Nephron progenitor cell (in vitro differentiated cells): ENCODE measurements around the gene GRIA1.

Source experiments
- DNase-seq: peaks from one replicate; pipeline ENCODE4 v3.0.0; 2021
- H3K27ac Mint-ChIP-seq: 2 replicates; pipeline ENCODE4 v1.8.0; 2021; ENCODE audit warnings: mild to moderate bottlenecking, moderate library complexity, mixed read lengths
- H3K27me3 Mint-ChIP-seq: 2 replicates; pipeline ENCODE4 v1.8.0; 2021; ENCODE audit warnings: mild to moderate bottlenecking, low read depth, mixed read lengths; ENCODE audit not compliant: poor library complexity
- H3K36me3 Mint-ChIP-seq: 2 replicates; pipeline ENCODE4 v1.8.0; 2021; ENCODE audit warnings: low read depth, mixed read lengths
- H3K4me1 Mint-ChIP-seq: 2 replicates; pipeline ENCODE4 v1.8.0; 2021; ENCODE audit warnings: mixed read lengths
- H3K4me3 Mint-ChIP-seq: 2 replicates; pipeline ENCODE4 v1.8.0; 2021; ENCODE audit warnings: mild to moderate bottlenecking, moderate library complexity, mixed read lengths
- H3K9me3 Mint-ChIP-seq: 2 replicates; pipeline ENCODE4 v1.8.0; 2021; ENCODE audit warnings: mild to moderate bottlenecking, moderate library complexity, mixed read lengths
- CTCF ChIP-seq: fragments of 200-600 bp; sonication (generic); IDR thresholded peaks from 2 replicates; pipeline ENCODE4 v1.5.0; 2021; ENCODE audit warnings: antibody characterized with exemption

GRIA1 gene

DNA sequence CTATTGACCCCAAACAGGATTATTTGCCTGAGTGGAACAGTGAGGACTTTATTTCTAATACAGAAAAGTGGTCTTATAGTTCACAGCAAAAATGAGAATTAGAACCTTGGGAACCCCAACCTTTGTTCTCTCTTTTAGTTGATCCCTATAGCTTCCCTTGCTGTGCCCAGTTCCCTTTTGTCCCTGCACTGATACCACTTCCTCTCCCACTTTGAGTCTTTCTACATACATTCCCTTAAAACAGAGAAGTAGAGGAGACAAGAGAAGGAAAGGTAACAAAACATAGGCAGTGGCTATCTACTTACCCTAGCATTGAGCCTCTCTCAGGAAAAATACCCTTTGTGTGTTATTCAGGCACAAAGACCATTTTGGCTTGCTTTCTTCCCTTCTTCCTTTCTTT, 301.8 kb downstream of the GRIA1 start:
- no peak for TF ChIP-seq CTCF
- no peaks in the 10 kb centered on the region for H3K9me3 Mint-ChIP-seq
- no peaks in the 10 kb centered on the region for H3K27me3 Mint-ChIP-seq
- H3K4me1 Mint-ChIP-seq: peaks cover 6% of the 10 kb centered on the region
- H3K27ac Mint-ChIP-seq: no peak overlapping the region
- H3K36me3 Mint-ChIP-seq: peaks cover 7% of the 10 kb centered on the region
- no peak for DNase-seq
- no peak overlapping the region for H3K4me3 Mint-ChIP-seq

DNA sequence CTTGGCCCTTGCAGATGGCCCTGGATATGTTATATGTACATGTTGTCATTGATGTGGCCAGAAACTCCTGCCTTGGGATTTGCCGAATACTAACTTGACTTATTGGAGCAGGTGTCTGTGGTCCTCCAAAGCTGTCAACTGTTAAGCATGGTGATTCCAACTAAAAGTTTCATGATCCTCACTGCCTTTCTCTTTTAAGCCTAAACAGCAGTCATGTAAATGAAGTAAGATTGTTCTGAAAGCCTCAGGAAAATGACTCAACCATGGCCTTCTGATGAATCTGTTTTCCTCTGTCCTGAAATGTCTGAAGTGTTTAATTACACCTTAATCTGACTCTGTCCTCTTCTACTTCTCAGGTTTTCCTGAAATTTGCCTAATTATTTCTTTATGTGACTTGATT, 303.2 kb downstream of the GRIA1 start:
- H3K27ac Mint-ChIP-seq: no peak overlapping the region
- DNase-seq: no peak
- peaks cover 2% of the 10 kb centered on the region for H3K27me3 Mint-ChIP-seq
- peaks cover 9% of the 10 kb centered on the region for H3K4me1 Mint-ChIP-seq
- no peak overlapping the region for H3K4me3 Mint-ChIP-seq
- H3K36me3 Mint-ChIP-seq: no peaks in the 10 kb centered on the region
- H3K9me3 Mint-ChIP-seq: no peaks in the 10 kb centered on the region
- TF ChIP-seq CTCF: no peak

GRCh38 chr5:153794327-153794726, 303.9 kb downstream of the GRIA1 start:
- no peak for TF ChIP-seq CTCF
- peaks cover 16% of the 10 kb centered on the region for H3K4me1 Mint-ChIP-seq
- no peak overlapping the region for H3K4me3 Mint-ChIP-seq
- no peaks in the 10 kb centered on the region for H3K36me3 Mint-ChIP-seq
- no peak for DNase-seq
- peaks cover 3% of the 10 kb centered on the region for H3K27me3 Mint-ChIP-seq
- no peaks in the 10 kb centered on the region for H3K9me3 Mint-ChIP-seq
- no peak overlapping the region for H3K27ac Mint-ChIP-seq

DNA sequence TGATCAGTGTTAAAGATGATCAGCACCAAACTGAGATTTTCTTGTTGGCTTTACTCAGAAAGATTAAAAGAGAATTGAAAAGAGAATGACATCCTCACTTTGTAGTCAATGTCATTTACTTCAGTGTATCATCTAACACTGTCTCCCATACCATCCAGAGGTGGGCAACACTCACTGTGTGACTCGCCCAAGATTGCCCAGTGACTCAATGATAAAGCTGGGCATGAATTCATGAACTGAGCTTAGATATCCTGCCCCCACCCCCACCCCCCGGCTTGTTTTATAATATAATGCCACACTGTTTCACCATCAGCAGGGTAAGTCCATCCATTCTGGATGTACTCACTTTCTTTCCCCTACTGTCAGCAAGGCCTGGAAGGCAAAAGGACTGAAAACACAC, 306.1 kb downstream of the GRIA1 start:
- TF ChIP-seq CTCF: no peak
- Mint-ChIP-seq H3K4me1 (peaks cover 22% of the 10 kb centered on the region), H3K27ac (no peak overlapping the region), H3K9me3 (no peaks in the 10 kb centered on the region), H3K36me3 (no peaks in the 10 kb centered on the region), H3K4me3 (no peak overlapping the region), H3K27me3 (peaks cover 3% of the 10 kb centered on the region)
- DNase-seq: no peak

DNA sequence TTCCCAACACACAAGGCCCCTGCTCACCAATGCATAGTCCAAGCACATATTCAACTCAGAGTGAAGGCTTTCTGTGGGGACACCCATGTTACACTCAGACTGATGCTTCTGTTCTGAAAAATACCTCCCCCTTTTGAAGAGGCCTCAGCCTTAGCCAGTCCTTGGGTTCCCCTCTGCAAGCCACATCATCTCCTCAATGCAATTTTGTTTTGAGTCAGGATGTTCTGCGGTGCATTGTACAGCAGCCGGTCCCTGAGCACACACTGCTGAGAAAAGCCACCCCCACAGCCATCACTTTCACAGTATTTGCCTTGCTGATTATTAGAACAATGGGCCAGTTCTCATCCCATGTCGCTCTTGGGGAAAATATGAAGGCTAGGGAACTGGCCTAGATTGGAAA, 307.0 kb downstream of the GRIA1 start:
- DNase-seq: no peak
- peaks cover 22% of the 10 kb centered on the region for H3K4me1 Mint-ChIP-seq
- H3K9me3 Mint-ChIP-seq: no peaks in the 10 kb centered on the region
- H3K27me3 Mint-ChIP-seq: peaks cover 3% of the 10 kb centered on the region
- TF ChIP-seq CTCF: no peak
- H3K4me3 Mint-ChIP-seq: no peak overlapping the region
- no peaks in the 10 kb centered on the region for H3K36me3 Mint-ChIP-seq
- H3K27ac Mint-ChIP-seq: no peak overlapping the region

- Mint-ChIP-seq H3K4me1 (peaks cover 16% of the 10 kb centered on the region), H3K36me3 (peaks cover under 1% of the 10 kb centered on the region), H3K27me3 (peaks cover 3% of the 10 kb centered on the region), H3K27ac (peak overlapping the region; percentile 34), H3K4me3 (no peak overlapping the region), H3K9me3 (no peaks in the 10 kb centered on the region)
- no peak for TF ChIP-seq CTCF
- no peak for DNase-seq
These were observed 308.4 kb downstream of the GRIA1 start for GRCh38 chr5:153798830-153799229.
